22Rv1 (cell line): ENCODE results near the gene RASA3.
"Not testable (repeated sequence)": the region's sequence is repeated elsewhere in the genome, so short reads cannot be mapped to it uniquely, and the experiment has no call there.

Experiments used
- H3K27ac ChIP-seq: fragments of 450-650 bp; 2 replicates; pipeline ENCODE4 v1.5.1; 2017
- ZFX ChIP-seq: fragments of 450-650 bp; IDR thresholded peaks from 2 replicates; pipeline ENCODE4 v1.6.1; 2017; ENCODE audit warnings: antibody characterized with exemption, borderline replicate concordance
- TF ChIP-seq, protein P1 (sequence below): fragments of 450-650 bp; IDR thresholded peaks from 2 replicates; pipeline ENCODE4 v1.5.1; 2017; ENCODE audit warnings: mild to moderate bottlenecking

The RASA3 gene

DNA sequence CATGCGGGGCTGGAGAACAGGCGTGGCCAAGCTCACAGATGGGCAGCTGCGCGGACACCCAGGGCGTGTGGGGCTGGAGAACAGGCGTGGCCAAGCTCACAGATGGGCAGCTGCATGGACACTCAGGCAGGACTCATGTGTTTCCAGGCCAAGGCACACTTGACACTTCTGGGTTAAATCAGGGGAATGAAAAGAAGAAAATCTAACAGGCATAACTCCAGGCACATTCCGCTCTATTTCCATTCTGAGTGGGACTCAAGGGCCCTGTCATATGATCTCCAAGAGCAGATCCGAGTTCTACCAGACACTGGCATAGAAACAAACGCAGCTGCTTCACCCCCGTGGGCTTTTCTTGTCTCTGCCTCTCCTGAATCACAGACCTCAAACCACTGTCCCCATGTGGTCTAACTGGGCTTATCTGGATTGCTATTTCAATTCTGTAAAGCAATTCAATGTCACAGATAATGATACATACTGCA is 141.2 kb downstream of the RASA3 start:
- TF ChIP-seq, protein P1, sequence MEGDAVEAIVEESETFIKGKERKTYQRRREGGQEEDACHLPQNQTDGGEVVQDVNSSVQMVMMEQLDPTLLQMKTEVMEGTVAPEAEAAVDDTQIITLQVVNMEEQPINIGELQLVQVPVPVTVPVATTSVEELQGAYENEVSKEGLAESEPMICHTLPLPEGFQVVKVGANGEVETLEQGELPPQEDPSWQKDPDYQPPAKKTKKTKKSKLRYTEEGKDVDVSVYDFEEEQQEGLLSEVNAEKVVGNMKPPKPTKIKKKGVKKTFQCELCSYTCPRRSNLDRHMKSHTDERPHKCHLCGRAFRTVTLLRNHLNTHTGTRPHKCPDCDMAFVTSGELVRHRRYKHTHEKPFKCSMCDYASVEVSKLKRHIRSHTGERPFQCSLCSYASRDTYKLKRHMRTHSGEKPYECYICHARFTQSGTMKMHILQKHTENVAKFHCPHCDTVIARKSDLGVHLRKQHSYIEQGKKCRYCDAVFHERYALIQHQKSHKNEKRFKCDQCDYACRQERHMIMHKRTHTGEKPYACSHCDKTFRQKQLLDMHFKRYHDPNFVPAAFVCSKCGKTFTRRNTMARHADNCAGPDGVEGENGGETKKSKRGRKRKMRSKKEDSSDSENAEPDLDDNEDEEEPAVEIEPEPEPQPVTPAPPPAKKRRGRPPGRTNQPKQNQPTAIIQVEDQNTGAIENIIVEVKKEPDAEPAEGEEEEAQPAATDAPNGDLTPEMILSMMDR, result no peak
- TF ChIP-seq ZFX, result no peak
- H3K27ac ChIP-seq, result no peak overlapping the region

DNA sequence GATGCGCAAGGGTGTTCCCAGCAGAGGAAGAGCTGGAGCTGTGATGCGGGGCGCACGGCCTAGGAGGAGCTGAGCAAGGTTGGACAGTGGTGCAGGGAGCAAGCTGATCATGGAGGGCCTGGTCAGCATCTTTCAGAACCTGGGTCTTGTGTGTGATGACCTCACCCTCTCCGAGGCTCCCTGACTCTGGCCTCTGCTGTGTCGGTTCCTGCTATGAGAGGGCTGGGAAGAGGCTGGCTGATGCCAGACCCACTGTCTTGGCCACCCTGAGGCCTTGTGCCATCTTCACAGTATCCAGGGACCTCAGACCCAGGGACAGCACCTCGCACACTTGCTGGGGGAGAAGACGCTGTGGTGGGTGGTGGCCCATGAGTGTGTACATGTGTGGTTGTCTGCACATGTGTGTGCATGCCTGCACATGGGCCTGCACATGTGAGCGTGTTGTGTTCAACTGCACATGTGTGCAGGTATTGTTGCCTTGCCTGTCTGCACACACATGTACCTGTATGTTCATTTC is 142.0 kb downstream of the RASA3 start:
- TF ChIP-seq, protein P1, result no peak
- TF ChIP-seq ZFX, result no peak

DNA sequence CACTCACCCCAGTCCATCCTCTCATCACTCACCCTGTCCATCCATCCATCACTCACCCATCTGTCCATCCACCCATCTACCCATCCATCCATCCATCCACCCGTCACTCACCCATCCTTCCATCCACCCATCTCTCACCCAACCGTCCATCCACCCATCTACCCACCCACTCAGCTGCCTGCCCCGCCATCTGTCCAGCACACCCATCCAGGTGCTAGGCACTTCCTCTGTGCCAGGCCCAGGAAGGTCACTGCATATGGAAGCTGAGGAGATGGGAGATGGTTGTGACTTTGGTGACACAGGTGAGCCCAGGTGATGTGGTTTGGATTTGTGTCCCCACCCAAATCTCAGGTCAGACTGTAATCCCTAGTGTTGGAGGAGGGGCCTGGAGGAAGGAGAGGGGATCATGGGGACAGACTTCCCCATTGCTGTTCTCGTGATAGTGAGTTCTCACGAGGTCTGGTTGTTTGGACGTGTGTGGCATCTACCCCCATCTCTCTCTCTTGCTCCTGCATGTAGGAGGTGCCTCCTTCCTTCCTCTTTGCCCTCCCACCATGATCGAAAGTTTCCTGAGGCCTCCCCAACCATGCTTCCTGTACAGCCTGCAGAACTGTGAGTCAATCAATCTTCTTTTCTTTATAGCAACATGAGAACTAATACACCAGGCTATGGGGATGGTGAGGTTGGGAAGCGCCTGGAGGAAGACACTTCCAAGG is 142.7 kb downstream of the RASA3 start:
- TF ChIP-seq, protein P1, result no peak
- TF ChIP-seq ZFX, result no peak
- no peak overlapping the region for H3K27ac ChIP-seq

More for the DNA sequence above, 142.0 kb downstream of the RASA3 start:
- H3K27ac ChIP-seq, result no peak overlapping the region

DNA sequence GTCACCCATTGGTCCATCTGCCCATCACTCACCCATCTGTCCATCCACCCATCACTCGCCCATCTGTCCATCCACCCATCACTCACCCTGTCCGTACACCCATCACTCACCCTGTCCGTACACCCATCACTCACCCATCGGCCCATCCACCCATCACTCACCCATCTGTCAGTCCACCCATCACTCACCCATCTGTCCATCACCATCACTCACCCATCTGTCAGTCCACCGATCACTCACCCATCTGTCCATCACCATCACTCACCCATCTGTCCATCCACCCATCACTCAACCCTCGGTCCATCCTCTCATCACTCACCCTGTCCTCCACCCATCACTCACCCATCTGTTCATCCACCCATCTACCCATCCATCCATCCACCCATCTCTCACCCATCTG is 143.6 kb downstream of the RASA3 start:
- H3K27ac ChIP-seq, result not testable (repeated sequence)

DNA sequence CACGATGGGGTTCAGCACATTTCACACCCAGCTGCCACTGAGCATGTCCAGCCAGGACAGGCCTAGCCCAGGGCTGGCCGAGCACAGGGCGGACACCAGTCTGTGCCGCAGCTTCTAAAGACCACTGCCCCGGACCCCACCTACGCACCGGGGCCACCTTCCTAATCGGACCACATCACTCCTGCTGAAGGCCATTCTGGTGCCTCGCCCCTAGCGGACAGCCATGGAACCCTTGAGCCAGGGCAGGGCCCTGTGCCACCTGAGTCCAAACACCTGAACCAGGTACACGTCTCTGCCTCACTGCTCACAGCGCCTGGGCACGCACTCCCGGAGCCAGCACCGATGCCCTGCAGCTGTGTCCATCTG is 150.1 kb downstream of the RASA3 start:
- TF ChIP-seq, protein P1, result no peak
- no peak for TF ChIP-seq ZFX
- H3K27ac ChIP-seq, result no peak overlapping the region

DNA sequence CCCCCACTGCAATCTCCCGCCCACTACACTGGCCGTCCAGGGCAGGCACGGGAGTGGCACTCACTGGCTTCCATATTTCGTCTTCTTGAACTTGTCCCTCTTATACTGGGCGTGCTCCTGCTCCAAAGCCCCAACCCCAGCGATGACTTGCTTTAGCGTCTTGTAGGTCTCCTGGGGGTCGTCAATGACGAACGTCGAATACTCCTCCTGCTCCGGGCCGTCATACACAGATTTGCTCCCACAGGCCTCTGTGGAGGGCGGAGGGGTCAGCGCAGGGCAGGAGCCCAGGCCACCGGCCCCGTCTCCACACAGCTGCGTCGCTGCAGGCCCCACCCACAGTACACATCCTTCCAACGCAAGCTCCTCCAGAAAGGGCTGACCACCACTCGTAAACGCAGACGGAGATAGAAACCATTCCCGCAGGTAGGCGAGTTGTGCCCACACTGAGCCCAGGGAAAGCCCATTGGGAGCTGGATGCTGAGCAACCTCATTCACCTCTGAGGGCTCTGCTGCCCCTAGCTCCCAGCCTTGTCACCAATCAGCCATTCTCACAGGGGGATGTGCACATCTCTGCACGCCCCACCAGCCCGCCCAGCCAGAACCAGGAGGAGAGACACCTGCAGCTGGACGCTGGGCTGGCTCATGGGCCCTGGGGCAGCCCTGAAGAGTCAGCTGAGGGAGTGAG is 150.7 kb downstream of the RASA3 start:
- TF ChIP-seq, protein P1, result no peak
- no peak overlapping the region for H3K27ac ChIP-seq

DNA sequence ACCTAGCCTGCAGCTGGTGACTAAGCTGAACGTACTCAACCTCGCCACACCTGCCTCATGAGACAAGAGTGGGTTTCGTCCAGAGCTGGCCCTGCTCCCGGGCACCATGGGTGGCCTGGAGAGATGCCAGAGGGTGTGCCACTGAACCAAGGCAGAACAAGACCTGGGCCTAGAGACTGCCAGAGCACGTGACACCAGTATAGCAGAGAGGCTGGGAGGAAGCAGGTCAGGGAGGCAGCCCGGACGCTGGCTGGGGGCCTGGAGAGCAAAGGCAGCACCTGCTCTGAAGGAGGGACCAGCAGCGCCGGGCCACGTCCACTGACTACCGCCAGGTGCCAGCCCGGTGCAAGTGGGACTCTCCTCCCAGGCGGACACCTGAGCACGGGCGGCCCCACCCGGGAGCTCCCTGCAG is 151.2 kb downstream of the RASA3 start:
- H3K27ac ChIP-seq, result no peak overlapping the region

More for the DNA sequence above, 151.2 kb downstream of the RASA3 start:
- TF ChIP-seq, protein P1, result no peak
- TF ChIP-seq ZFX, result no peak
